CD4-positive, CD25-positive, alpha-beta regulatory T cell (primary cell): Measurements from ENCODE around the gene BLOC1S3. TPM values are rescaled to one million over a fixed set of nuclear protein-coding genes. Genes with fewer than 3 reads are reported as not detected.

Experiments used
- ATAC-seq, 2 donors: fragments of 150-1000 bp; cut with Tn5 transposase; one replicate each; pipeline ENCODE4 v1.10.0; 2021; ENCODE audit warnings: low read depth in 2 of 2, moderate number of reproducible peaks in 2 of 2, moderate library complexity in 1 of 2
- DNase-seq, 3 donors: peaks; one replicate each; pipeline versions ENCODE4 v3.0.0 to v3.0.0-alpha.2; 2012 to 2022; ENCODE audit warnings: mixed read lengths in 1 of 3
- H3K27ac ChIP-seq: one replicate; pipeline ENCODE4 v1.7.0; 2013; ENCODE audit warnings: mild to moderate bottlenecking, low read length; ENCODE audit not compliant: insufficient read depth, poor library complexity, severe bottlenecking
- H3K27me3 ChIP-seq: one replicate; pipeline ENCODE4 v1.7.0; 2013; ENCODE audit warnings: low read length; ENCODE audit not compliant: control insufficient read depth, insufficient read depth
- H3K36me3 ChIP-seq: one replicate; pipeline ENCODE4 v1.7.0; 2013; ENCODE audit warnings: mild to moderate bottlenecking, low read length, moderate library complexity; ENCODE audit not compliant: control insufficient read depth, insufficient read depth
- H3K4me1 ChIP-seq: 2 replicates; pipeline ENCODE4 v1.7.0; 2013; ENCODE audit warnings: mild to moderate bottlenecking, low read length; ENCODE audit not compliant: insufficient read depth, control insufficient read depth, poor library complexity, severe bottlenecking
- H3K4me3 ChIP-seq: one replicate; pipeline ENCODE4 v1.7.0; 2013; ENCODE audit warnings: low read depth, mild to moderate bottlenecking, low read length, moderate library complexity
- H3K9me3 ChIP-seq, 2 experiments: 1 replicate in 1 of 2; 2 replicates in 1 of 2; pipeline ENCODE4 v1.7.0; 2013; ENCODE audit warnings: low read length in 2 of 2, mild to moderate bottlenecking in 1 of 2, moderate library complexity in 1 of 2; ENCODE audit not compliant: control insufficient read depth in 2 of 2
- H3K27ac Mint-ChIP-seq, 3 donors: one replicate each; pipeline ENCODE4 v1.8.0; 2020 to 2022; ENCODE audit warnings: mild to moderate bottlenecking in 3 of 3, mixed read lengths in 3 of 3, moderate library complexity in 2 of 3
- H3K27me3 Mint-ChIP-seq: one replicate; pipeline ENCODE4 v1.8.0; 2022; ENCODE audit warnings: mild to moderate bottlenecking, mixed read lengths
- H3K36me3 Mint-ChIP-seq: one replicate; pipeline ENCODE4 v1.8.0; 2020; ENCODE audit warnings: mixed read lengths
- H3K4me1 Mint-ChIP-seq, 4 donors: one replicate each; pipeline ENCODE4 v1.8.0; 2020 to 2022; ENCODE audit warnings: mixed read lengths in 4 of 4, mild to moderate bottlenecking in 1 of 4
- H3K4me3 Mint-ChIP-seq, 4 donors: one replicate each; pipeline ENCODE4 v1.8.0; 2020 to 2022; ENCODE audit warnings: mild to moderate bottlenecking in 4 of 4, mixed read lengths in 4 of 4, moderate library complexity in 3 of 4
- H3K9me3 Mint-ChIP-seq, 7 donors: one replicate each; pipeline ENCODE4 v1.8.0; 2020 to 2022; ENCODE audit warnings: mixed read lengths in 7 of 7, mild to moderate bottlenecking in 3 of 7, moderate library complexity in 2 of 7
- polyA plus RNA-seq, 4 donors: library from polyadenylated mRNA; unstranded; fragments of 300-500 nt; fragmentation: Illumina TruSeq; gene quantifications; one replicate each; pipeline ENCODE4 v1.2.3, GENCODE V29; 2021
- total RNA-seq: library from RNA; stranded (reverse); gene quantifications from one replicate; pipeline ENCODE4 v1.2.3, GENCODE V29; 2022

Gene BLOC1S3
- total and polyA plus RNA-seq, 5 donors from 2014 or later: 12.8 to 22.9 (median 18.5) TPM

DNA sequence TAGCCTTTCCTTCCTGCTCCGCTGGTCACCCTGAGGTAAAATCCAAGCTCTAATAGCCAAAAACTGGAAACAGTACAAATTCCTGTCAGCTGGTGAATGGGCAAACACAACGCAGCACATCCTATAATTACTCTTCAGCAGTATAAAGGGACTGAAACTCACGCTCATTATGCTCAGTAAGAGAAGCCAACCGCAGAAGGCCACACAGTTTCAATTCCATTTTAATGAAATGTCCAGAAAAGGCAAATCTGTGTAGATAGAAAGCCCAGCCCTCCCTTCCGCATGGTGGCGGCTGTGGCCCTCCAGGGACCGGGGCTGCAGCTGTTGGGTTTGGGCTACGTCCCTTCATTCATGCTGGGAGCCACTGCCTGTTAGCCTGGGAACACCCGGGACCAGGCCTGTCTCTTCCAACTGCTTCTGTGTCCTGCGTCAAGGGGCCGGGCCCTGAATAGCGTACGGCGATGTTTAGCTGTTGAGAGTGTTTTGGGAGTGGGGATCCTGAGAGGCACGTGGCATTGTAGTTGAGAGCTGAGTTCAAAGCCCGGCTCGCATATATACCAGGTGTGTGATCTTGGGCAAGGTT is 41.3 kb upstream of the BLOC1S3 start:
- DNase-seq (no peak), ATAC-seq (no peak)
- H3K4me1 Mint-ChIP-seq: peaks cover 0 to 11% (median 4%) of the 10 kb centered on the region in 4 donors
- Histone ChIP-seq H3K27ac (no peak overlapping the region), H3K9me3 (no peaks in the 10 kb centered on the region), H3K4me3 (no peak overlapping the region), H3K4me1 (no peaks in the 10 kb centered on the region), H3K36me3 (peaks cover 4% of the 10 kb centered on the region), H3K27me3 (no peaks in the 10 kb centered on the region)
- H3K9me3 Mint-ChIP-seq: no peaks in the 10 kb centered on the region
- no peaks in the 10 kb centered on the region for H3K27me3 Mint-ChIP-seq
- peak overlapping the region in 2 of 3 donors; percentile 29 to 81 for H3K27ac Mint-ChIP-seq
- no peaks in the 10 kb centered on the region for H3K36me3 Mint-ChIP-seq
- H3K4me3 Mint-ChIP-seq: no peak overlapping the region

- Histone ChIP-seq H3K27me3 (no peaks in the 10 kb centered on the region), H3K4me1 (no peaks in the 10 kb centered on the region), H3K27ac (no peak overlapping the region), H3K9me3 (no peaks in the 10 kb centered on the region), H3K36me3 (peaks cover 6% of the 10 kb centered on the region), H3K4me3 (no peak overlapping the region)
- ATAC-seq (no peak), DNase-seq (no peak)
- H3K4me1 Mint-ChIP-seq: peaks cover 0 to 11% (median 5%) of the 10 kb centered on the region in 4 donors
- no peaks in the 10 kb centered on the region for H3K9me3 Mint-ChIP-seq
- peak overlapping the region in 1 of 4 donors; percentile 51 for H3K4me3 Mint-ChIP-seq
- no peaks in the 10 kb centered on the region for H3K27me3 Mint-ChIP-seq
- H3K27ac Mint-ChIP-seq: no peak overlapping the region
- H3K36me3 Mint-ChIP-seq: peaks cover 7% of the 10 kb centered on the region
These were observed 40.3 kb upstream of the BLOC1S3 start for GRCh38 chr19:45138303-45138751.

DNA sequence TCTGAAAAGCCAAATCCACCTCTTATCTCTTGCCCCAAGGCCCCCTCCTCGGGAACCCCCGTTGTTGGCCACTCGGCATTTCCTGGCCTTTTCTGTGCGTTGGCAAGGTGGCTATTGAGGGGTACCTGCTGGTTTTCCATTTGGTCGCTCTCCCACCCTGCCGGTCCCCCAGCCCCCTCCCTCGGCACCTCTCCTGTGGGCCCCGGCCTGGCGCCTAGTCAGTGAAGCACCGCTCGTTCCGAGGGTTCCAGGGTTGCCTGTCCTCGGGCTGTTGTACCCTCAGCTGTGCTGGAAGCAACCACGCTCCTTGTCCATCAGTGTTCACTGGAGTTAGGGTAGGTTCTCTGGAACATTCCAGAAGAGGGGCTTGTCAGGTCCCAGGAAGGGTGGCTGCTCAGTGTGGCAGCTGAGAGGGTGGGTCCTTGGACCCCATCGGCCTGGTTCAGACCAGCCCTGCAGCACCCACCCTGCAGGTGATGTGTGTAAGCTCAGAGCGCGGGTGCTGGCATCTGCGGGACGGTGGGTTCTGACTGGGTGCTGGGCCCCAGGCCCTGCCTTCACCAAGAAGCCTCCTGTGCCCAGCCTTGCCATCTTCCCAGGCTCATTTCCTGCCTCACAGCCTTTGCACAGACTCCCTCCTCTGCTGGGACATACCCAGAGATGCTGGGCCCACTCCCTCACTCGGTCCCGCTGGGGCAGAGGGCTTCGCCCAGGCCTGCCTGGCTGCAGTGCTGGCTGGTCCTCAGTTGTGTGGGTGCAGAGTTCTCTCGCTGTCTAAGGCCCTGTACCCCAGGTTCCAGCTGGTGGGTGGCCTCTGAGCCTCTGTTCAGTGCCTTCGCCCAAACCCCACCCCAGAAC is 39.1 kb upstream of the BLOC1S3 start:
- Mint-ChIP-seq H3K4me3 (no peak overlapping the region), H3K27ac (no peak overlapping the region), H3K27me3 (no peaks in the 10 kb centered on the region), H3K4me1 (peaks cover 0 to 8% (median 2%) of the 10 kb centered on the region in 4 donors), H3K9me3 (no peaks in the 10 kb centered on the region), H3K36me3 (peaks cover 7% of the 10 kb centered on the region)
- ATAC-seq (no peak), DNase-seq (no peak)
- Histone ChIP-seq H3K4me1 (no peaks in the 10 kb centered on the region), H3K27ac (no peak overlapping the region), H3K9me3 (no peaks in the 10 kb centered on the region), H3K27me3 (no peaks in the 10 kb centered on the region), H3K4me3 (no peak overlapping the region), H3K36me3 (peaks cover 6% of the 10 kb centered on the region)

DNA sequence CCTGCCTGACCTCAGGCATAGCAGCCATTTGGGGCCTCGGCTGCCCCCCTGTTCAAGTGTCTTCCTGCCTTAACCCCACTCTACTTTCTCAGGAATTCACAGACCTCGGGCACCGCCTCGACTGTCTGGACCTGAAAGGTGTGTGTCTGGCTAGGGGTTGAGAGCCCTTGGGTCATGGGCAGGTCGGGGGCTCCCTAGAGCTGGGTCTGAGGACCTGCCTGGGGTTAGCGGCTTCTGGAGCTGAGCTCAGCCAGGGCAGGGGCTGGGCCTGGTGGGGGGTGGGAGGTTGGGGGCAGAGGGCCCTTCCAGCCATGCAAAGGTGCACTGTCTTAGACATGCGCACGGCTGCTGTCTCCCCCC is 38.5 kb upstream of the BLOC1S3 start:
- Histone ChIP-seq H3K36me3 (peaks cover 6% of the 10 kb centered on the region), H3K9me3 (no peaks in the 10 kb centered on the region), H3K27ac (no peak overlapping the region), H3K4me1 (no peaks in the 10 kb centered on the region), H3K4me3 (no peak overlapping the region), H3K27me3 (no peaks in the 10 kb centered on the region)
- no peak for ATAC-seq
- H3K27ac Mint-ChIP-seq: no peak overlapping the region
- H3K4me1 Mint-ChIP-seq: peaks cover 0 to 8% (median 2%) of the 10 kb centered on the region in 4 donors
- DNase-seq: no peak
- peaks cover 7% of the 10 kb centered on the region for H3K36me3 Mint-ChIP-seq
- no peak overlapping the region for H3K4me3 Mint-ChIP-seq
- no peaks in the 10 kb centered on the region for H3K27me3 Mint-ChIP-seq
- H3K9me3 Mint-ChIP-seq: no peaks in the 10 kb centered on the region

DNA sequence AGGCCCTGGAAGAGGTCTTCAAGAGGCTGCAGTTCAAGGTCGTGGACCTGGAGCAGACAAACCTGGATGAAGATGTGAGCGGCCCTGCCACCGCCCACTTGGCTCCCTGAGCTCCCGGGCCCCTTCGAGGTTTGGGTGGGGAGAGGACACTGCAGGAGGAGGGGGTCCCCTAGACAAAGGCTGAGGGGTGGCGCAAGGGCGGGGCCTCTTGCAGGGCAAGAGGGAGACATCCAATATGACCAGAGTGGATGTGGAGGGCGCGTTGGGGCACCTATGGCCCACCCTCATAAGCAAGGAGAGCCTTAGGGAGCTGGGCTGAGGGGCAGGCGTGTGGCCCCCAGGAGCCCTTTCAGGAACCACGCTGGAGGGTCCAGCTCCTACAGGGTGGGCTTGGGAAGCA is 38.1 kb upstream of the BLOC1S3 start:
- no peaks in the 10 kb centered on the region for H3K9me3 ChIP-seq
- H3K27ac Mint-ChIP-seq: no peak overlapping the region
- ATAC-seq: no peak

DNA sequence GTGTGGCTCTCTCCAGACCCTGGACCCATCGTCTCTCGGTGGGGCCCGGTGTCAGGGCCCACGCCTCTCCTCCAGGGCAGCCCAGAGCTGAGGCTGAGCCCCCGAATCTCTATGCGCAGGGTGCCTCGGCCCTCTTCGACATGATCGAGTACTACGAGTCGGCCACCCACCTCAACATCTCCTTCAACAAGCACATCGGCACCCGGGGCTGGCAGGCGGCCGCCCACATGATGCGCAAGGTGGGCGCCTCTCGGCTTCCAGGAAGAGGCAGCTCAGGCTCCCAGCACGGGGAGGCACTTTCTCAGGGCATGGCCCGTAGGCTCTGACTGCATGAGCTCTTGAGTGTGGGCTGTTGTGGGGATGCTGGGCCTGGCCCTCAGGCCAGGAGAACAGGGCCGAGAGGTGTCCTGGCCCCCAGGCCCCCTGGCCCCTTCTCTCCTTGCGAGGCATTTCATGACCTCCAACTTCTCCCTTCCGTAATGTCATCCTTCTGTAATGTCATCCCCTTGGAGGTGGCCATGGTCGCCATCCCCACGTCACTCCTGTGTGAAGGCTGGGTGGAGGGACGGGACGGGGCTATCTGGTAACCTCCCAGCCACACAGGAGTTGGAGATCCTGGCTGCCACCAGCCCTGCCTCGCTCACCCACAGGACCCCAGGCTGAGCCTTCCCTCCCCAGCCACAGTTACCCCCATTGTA is 37.2 kb upstream of the BLOC1S3 start:
- Histone ChIP-seq H3K9me3 (no peaks in the 10 kb centered on the region), H3K27ac (no peak overlapping the region), H3K4me1 (no peaks in the 10 kb centered on the region), H3K27me3 (no peaks in the 10 kb centered on the region), H3K36me3 (peaks cover 6% of the 10 kb centered on the region), H3K4me3 (no peak overlapping the region)
- ATAC-seq (no peak), DNase-seq (no peak)
- no peak overlapping the region for H3K27ac Mint-ChIP-seq
- no peaks in the 10 kb centered on the region for H3K27me3 Mint-ChIP-seq
- peaks cover 7% of the 10 kb centered on the region for H3K36me3 Mint-ChIP-seq
- H3K4me1 Mint-ChIP-seq: peaks cover 0 to 8% (median 2%) of the 10 kb centered on the region in 4 donors
- no peaks in the 10 kb centered on the region for H3K9me3 Mint-ChIP-seq
- no peak overlapping the region for H3K4me3 Mint-ChIP-seq

More for the DNA sequence above, 38.1 kb upstream of the BLOC1S3 start:
- Histone ChIP-seq H3K27me3 (no peaks in the 10 kb centered on the region), H3K27ac (no peak overlapping the region), H3K36me3 (peaks cover 6% of the 10 kb centered on the region), H3K4me1 (no peaks in the 10 kb centered on the region), H3K4me3 (no peak overlapping the region)
- DNase-seq: no peak
- no peaks in the 10 kb centered on the region for H3K27me3 Mint-ChIP-seq
- no peaks in the 10 kb centered on the region for H3K9me3 Mint-ChIP-seq
- no peak overlapping the region for H3K4me3 Mint-ChIP-seq
- H3K4me1 Mint-ChIP-seq: peaks cover 0 to 8% (median 2%) of the 10 kb centered on the region in 4 donors
- H3K36me3 Mint-ChIP-seq: peaks cover 7% of the 10 kb centered on the region

- no peak overlapping the region for H3K27ac Mint-ChIP-seq
- no peak overlapping the region for H3K4me3 Mint-ChIP-seq
- no peaks in the 10 kb centered on the region for H3K9me3 Mint-ChIP-seq
- H3K4me3 ChIP-seq: no peak overlapping the region
- no peak overlapping the region for H3K27ac ChIP-seq
- no peaks in the 10 kb centered on the region for H3K4me1 ChIP-seq
- H3K4me1 Mint-ChIP-seq: peaks cover 0 to 5% (median 2%) of the 10 kb centered on the region in 4 donors
- peaks cover 6% of the 10 kb centered on the region for H3K36me3 ChIP-seq
- H3K27me3 ChIP-seq: no peaks in the 10 kb centered on the region
- peaks cover 7% of the 10 kb centered on the region for H3K36me3 Mint-ChIP-seq
- no peak for DNase-seq
- ATAC-seq: no peak
- H3K27me3 Mint-ChIP-seq: no peaks in the 10 kb centered on the region
- H3K9me3 ChIP-seq: no peaks in the 10 kb centered on the region
These were observed 36.4 kb upstream of the BLOC1S3 start for GRCh38 chr19:45142016-45142725.
